ENCODE results near the gene ITGA2B. TPM values are rescaled to one million over a fixed set of nuclear protein-coding genes. Genes with fewer than 3 reads are reported as not detected.
A peak's percentile ranks its signal among the peaks of the same experiment; 100 is the strongest.

ITGA2B gene
- total and polyA plus RNA-seq, 2 of the 13 experiments (the other 11 are each of a cell fraction or from before 2014, with no cell fraction given): 0.38 to 1.1 TPM

DNA sequence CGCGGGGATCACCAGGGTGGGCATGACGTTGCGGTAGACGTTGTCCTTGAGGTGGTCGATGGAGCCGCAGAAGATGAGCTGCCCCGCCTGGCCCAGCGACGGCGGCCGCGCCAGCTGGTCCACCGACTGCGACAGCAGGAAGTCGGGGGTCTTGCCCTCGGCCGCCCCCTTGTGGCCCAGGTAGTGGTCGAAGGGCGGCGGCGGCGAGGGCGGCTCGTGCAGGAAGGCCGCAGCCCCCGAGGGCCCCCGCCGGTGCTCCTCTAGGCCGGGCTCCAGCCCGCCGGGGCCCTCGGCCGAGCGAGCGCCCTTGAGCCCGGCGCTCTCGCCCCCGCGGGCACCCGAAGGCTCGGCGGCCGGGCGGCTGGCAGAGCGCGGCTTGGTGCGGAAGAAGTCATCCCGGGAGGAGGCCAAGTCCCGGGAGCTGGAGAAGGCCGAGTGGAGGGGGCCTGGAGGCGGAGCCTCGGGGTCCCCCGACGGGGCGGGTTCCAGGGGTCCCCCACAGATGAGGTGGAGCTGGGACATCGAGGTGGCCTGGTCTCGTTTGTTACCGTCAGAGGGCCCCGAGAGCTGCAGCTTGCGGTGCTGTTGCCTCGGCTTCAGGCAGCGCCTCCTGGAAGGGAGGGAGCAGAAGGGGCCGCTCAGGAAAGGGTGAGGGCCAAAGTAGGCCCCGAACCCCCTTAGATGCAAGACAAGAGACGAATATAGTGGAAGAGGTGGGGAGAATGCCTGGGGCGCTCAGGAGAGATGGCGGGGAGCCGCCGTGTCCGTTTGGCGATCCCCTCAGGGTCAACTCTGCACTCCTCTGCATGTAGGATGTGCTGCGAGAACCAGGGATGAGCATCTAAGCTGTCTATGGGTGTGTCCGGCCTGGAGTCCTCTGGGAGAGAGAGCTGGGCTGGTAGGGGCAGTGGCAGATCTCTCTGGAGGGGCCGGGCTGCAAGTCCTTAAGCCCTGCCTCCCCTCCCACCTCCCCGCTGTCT, 34.6 kb downstream of the ITGA2B start (continued):
- TF ChIP-seq ZNF264 (CRISPR knock-in tag; IDR thresholded peaks at IDR 0.05): no peak
- peak; percentile 59; the same call in 1 of the 2 replicates for TF ChIP-seq ZNF331 (CRISPR knock-in tag; IDR thresholded peaks at IDR 0.05)
- TF ChIP-seq ZNF253 (CRISPR knock-in tag; IDR thresholded peaks at IDR 0.05; ENCODE audit: borderline replicate concordance): no peak
- TF ChIP-seq HOXA3 (CRISPR knock-in tag; IDR thresholded peaks at IDR 0.05): peak; percentile 87
- TF ChIP-seq, protein P1, sequence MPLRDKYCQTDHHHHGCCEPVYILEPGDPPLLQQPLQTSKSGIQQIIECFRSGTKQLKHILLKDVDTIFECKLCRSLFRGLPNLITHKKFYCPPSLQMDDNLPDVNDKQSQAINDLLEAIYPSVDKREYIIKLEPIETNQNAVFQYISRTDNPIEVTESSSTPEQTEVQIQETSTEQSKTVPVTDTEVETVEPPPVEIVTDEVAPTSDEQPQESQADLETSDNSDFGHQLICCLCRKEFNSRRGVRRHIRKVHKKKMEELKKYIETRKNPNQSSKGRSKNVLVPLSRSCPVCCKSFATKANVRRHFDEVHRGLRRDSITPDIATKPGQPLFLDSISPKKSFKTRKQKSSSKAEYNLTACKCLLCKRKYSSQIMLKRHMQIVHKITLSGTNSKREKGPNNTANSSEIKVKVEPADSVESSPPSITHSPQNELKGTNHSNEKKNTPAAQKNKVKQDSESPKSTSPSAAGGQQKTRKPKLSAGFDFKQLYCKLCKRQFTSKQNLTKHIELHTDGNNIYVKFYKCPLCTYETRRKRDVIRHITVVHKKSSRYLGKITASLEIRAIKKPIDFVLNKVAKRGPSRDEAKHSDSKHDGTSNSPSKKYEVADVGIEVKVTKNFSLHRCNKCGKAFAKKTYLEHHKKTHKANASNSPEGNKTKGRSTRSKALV (CRISPR knock-in tag; IDR thresholded peaks at IDR 0.05): 0 out of 2 replicates have a peak, but pooled peaks have one; percentile 37
- no peak for TF ChIP-seq ZNF737 (CRISPR knock-in tag; IDR thresholded peaks at IDR 0.05; ENCODE audit: borderline replicate concordance)
- TF ChIP-seq ONECUT2 (CRISPR knock-in tag; IDR thresholded peaks at IDR 0.05): no peak
- TF ChIP-seq, protein P2, sequence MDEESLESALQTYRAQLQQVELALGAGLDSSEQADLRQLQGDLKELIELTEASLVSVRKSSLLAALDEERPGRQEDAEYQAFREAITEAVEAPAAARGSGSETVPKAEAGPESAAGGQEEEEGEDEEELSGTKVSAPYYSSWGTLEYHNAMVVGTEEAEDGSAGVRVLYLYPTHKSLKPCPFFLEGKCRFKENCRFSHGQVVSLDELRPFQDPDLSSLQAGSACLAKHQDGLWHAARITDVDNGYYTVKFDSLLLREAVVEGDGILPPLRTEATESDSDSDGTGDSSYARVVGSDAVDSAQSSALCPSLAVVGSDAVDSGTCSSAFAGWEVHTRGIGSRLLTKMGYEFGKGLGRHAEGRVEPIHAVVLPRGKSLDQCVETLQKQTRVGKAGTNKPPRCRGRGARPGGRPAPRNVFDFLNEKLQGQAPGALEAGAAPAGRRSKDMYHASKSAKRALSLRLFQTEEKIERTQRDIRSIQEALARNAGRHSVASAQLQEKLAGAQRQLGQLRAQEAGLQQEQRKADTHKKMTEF (CRISPR knock-in tag; IDR thresholded peaks at IDR 0.05): no peak
- TF ChIP-seq RAD51 (IDR thresholded peaks at IDR 0.05; ENCODE audit: borderline replicate concordance): no peak
- TF ChIP-seq SMAD9 (CRISPR knock-in tag; IDR thresholded peaks at IDR 0.05): no peak
- peak; percentile 36 for TF ChIP-seq ZBTB38 (CRISPR knock-in tag; IDR thresholded peaks at IDR 0.05)
- no peak for TF ChIP-seq ZNF709 (CRISPR knock-in tag; IDR thresholded peaks at IDR 0.05)
- TF ChIP-seq SMAD1 (CRISPR knock-in tag; IDR thresholded peaks at IDR 0.05; ENCODE audit: borderline replicate concordance, low read depth): no peak
- TF ChIP-seq ARNTL (CRISPR knock-in tag; IDR thresholded peaks at IDR 0.05): no peak
- TF ChIP-seq, protein P3, sequence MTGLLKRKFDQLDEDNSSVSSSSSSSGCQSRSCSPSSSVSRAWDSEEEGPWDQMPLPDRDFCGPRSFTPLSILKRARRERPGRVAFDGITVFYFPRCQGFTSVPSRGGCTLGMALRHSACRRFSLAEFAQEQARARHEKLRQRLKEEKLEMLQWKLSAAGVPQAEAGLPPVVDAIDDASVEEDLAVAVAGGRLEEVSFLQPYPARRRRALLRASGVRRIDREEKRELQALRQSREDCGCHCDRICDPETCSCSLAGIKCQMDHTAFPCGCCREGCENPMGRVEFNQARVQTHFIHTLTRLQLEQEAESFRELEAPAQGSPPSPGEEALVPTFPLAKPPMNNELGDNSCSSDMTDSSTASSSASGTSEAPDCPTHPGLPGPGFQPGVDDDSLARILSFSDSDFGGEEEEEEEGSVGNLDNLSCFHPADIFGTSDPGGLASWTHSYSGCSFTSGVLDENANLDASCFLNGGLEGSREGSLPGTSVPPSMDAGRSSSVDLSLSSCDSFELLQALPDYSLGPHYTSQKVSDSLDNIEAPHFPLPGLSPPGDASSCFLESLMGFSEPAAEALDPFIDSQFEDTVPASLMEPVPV (CRISPR knock-in tag; IDR thresholded peaks at IDR 0.05): no peak
- TF ChIP-seq, protein P4, sequence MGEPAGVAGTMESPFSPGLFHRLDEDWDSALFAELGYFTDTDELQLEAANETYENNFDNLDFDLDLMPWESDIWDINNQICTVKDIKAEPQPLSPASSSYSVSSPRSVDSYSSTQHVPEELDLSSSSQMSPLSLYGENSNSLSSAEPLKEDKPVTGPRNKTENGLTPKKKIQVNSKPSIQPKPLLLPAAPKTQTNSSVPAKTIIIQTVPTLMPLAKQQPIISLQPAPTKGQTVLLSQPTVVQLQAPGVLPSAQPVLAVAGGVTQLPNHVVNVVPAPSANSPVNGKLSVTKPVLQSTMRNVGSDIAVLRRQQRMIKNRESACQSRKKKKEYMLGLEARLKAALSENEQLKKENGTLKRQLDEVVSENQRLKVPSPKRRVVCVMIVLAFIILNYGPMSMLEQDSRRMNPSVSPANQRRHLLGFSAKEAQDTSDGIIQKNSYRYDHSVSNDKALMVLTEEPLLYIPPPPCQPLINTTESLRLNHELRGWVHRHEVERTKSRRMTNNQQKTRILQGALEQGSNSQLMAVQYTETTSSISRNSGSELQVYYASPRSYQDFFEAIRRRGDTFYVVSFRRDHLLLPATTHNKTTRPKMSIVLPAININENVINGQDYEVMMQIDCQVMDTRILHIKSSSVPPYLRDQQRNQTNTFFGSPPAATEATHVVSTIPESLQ (CRISPR knock-in tag; conservative IDR thresholded peaks at IDR 0.05): no peak
- TF ChIP-seq RFX3 (CRISPR knock-in tag; IDR thresholded peaks at IDR 0.05): no peak
- no peak for TF ChIP-seq ZNF256 (CRISPR knock-in tag; conservative IDR thresholded peaks at IDR 0.05)
- no peak for TF ChIP-seq TP53 (CRISPR knock-in tag; conservative IDR thresholded peaks at IDR 0.05)
- no peak for TF ChIP-seq ADNP (CRISPR knock-in tag; IDR thresholded peaks at IDR 0.05)
- TF ChIP-seq, protein P5, sequence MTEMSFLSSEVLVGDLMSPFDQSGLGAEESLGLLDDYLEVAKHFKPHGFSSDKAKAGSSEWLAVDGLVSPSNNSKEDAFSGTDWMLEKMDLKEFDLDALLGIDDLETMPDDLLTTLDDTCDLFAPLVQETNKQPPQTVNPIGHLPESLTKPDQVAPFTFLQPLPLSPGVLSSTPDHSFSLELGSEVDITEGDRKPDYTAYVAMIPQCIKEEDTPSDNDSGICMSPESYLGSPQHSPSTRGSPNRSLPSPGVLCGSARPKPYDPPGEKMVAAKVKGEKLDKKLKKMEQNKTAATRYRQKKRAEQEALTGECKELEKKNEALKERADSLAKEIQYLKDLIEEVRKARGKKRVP (CRISPR knock-in tag; IDR thresholded peaks at IDR 0.05): no peak
